ENCODE results near the gene WWTR1. TPM values are rescaled to one million over a fixed set of nuclear protein-coding genes. Genes with fewer than 3 reads are reported as not detected.

Gene WWTR1
- total and polyA plus RNA-seq, 2 of the 8 experiments (the other 6 are each of a cell fraction or from before 2014, with no cell fraction given) = 15.7 to 18.6 TPM

DNA sequence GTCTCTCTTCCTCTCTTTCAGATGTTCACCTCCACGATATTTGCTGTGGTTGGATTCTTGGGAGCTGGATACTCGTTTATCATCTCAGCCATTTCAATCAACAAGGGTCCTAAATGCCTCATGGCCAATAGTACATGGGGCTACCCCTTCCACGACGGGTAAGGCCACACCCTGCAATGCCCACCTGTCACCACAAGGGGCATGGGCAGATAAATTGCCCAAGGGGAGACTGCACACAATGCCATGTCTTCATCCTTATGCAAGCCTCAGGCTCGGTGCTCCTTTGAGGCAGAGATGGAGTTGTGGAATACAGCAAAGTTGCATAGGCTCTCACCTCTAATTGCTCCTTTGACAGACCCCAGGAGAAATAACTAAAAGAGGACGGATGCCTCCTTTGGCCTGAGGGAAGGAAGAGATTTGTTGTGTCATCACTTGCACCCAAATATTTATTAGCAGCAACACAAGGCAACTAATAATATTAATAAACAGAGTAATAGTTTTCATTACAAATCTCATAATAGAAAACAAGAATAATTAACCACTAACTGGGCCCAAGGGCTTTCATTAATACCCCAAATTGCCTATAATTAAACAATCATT is 170.1 kb downstream of the WWTR1 start:
- WGBS, 2 experiments (ENCODE audit: extremely low coverage in 1 of 2, insufficient coverage in 1 of 2, insufficient read length in 1 of 2, insufficient replicate concordance in 2 of 2, low coverage in 1 of 2, low lambda C conversion rate in 2 of 2, missing lambda C conversion rate in 1 of 2) = 69% methylated on average over 6 of the region's 6 CpGs; no CpG with 5 or more reads in 1 of the 2 experiments
- H2BK12ac ChIP-seq (ENCODE audit: low read depth, low read length) = no peak overlapping the region
- no peak overlapping the region for H4K91ac ChIP-seq (replicated peaks; ENCODE audit: insufficient read length, low read length)
- H3K23me2 ChIP-seq (ENCODE audit: low read depth, low read length) = no peaks in the 10 kb centered on the region
- H3K4ac ChIP-seq (replicated peaks; ENCODE audit: insufficient read length, low read depth, low read length) = no peak overlapping the region
- no peak overlapping the region for H2AK5ac ChIP-seq (ENCODE audit: low read depth, low read length)
- POLR2A ChIA-PET (ENCODE audit: partially characterized antibody) = no interaction called here
- H3K9ac ChIP-seq (replicated peaks in 1 of 4; ENCODE audit: extremely low read depth in 1 of 4, low read depth in 3 of 4, low read length in 3 of 4) = no peak overlapping the region
- no peaks in the 10 kb centered on the region for H3K79me1 ChIP-seq (ENCODE audit: low read depth, low read length)
- no peaks in the 10 kb centered on the region for H3K9me3 ChIP-seq (ENCODE audit: insufficient read depth in 2 of 2, low read depth in 1 of 2, low read length in 1 of 2)
- CTCF ChIA-PET (ENCODE audit: partially characterized antibody) = interaction anchor here (0.7 to 11.3 kb wide), 44 partner anchors 9 to 591 kb away, joined by 3 to 107 read pairs (median 4); partner anchors contain the start of gene TM4SF4
- no peaks in the 10 kb centered on the region for H4K20me1 ChIP-seq (replicated peaks in 1 of 2; ENCODE audit: control insufficient read depth in 1 of 2, insufficient read depth in 2 of 2, low read length in 2 of 2)
- no peak overlapping the region for H3K56ac ChIP-seq (replicated peaks; ENCODE audit: insufficient read length, low read depth, low read length)
- H3K36me3 ChIP-seq (ENCODE audit: control insufficient read depth in 2 of 4, insufficient read depth in 4 of 4, low read length in 3 of 4) = no peaks in the 10 kb centered on the region
- no peak overlapping the region for H2BK5ac ChIP-seq (ENCODE audit: low read depth, low read length)
- no peaks in the 10 kb centered on the region for H3K4me1 ChIP-seq (replicated peaks in 1 of 4; ENCODE audit: control insufficient read depth in 3 of 4, insufficient read depth in 4 of 4, low read length in 3 of 4)
- H3K23ac ChIP-seq (ENCODE audit: insufficient read length) = no peak overlapping the region
- no peaks in the 10 kb centered on the region for H3K27me3 ChIP-seq (replicated peaks in 1 of 4; ENCODE audit: control insufficient read depth in 3 of 4, extremely low read depth in 1 of 4, insufficient read depth in 3 of 4, low read length in 3 of 4)
- no peak overlapping the region for H3K4me2 ChIP-seq (ENCODE audit: insufficient read depth in 1 of 2, low read depth in 2 of 2, low read length in 2 of 2)
- H4K5ac ChIP-seq (ENCODE audit: insufficient read length, low read depth, low read length) = no peak overlapping the region
- H2BK20ac ChIP-seq (ENCODE audit: low read length) = no peak overlapping the region
- TF ChIP-seq, protein P1, sequence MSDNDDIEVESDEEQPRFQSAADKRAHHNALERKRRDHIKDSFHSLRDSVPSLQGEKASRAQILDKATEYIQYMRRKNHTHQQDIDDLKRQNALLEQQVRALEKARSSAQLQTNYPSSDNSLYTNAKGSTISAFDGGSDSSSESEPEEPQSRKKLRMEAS (IDR thresholded peaks at IDR 0.05) = peak; percentile 58
- no peak for TF ChIP-seq TEAD4 (IDR thresholded peaks at IDR 0.05; ENCODE audit: low read depth, low read length)
- peak; percentile 41 to 59 for TF ChIP-seq RAD21 (IDR thresholded peaks at IDR 0.05 in 1 of 2, conservative IDR thresholded peaks at IDR 0.05 in 1 of 2; ENCODE audit: low read depth in 2 of 2, low read length in 2 of 2)
- TF ChIP-seq TCF12 (IDR thresholded peaks at IDR 0.05; ENCODE audit: low read depth, low read length) = no peak
- 0 out of 2 replicates have a peak, but pooled peaks have one; percentile 24 for TF ChIP-seq CEBPB (IDR thresholded peaks at IDR 0.05; ENCODE audit: low read depth, low read length)
- peak; percentile 71 to 95 (median 92) for TF ChIP-seq CTCF (IDR thresholded peaks at IDR 0.05; ENCODE audit: control extremely low read depth in 1 of 3, insufficient read depth in 1 of 3, low read depth in 1 of 3, low read length in 3 of 3)
- no peak overlapping the region for H3K18ac ChIP-seq (ENCODE audit: extremely low read depth, low read length)
- FAIRE-seq (no peak), DNase-seq (ENCODE audit: low read depth in 1 of 2, low spot score in 2 of 2) (peak in 1 of 2 experiments; percentile 85)
- H3K4me3 ChIP-seq (ENCODE audit: extremely low read depth in 1 of 4, insufficient read depth in 2 of 4, low read depth in 3 of 4, low read length in 4 of 4) = no peak overlapping the region
- H4K8ac ChIP-seq (ENCODE audit: extremely low read depth, insufficient read depth, low read length) = no peak overlapping the region
- no peaks in the 10 kb centered on the region for H3K79me2 ChIP-seq (ENCODE audit: control insufficient read depth in 1 of 2, insufficient read depth in 2 of 2, low read length in 2 of 2)
- H2BK15ac ChIP-seq (ENCODE audit: low read length) = no peak overlapping the region
- H2AFZ ChIP-seq (ENCODE audit: low read length) = no peak overlapping the region
- H3K27ac ChIP-seq (ENCODE audit: low read depth, low read length) = no peak overlapping the region
- H2BK120ac ChIP-seq (replicated peaks; ENCODE audit: low read depth, low read length) = no peak overlapping the region
- H3K14ac ChIP-seq (ENCODE audit: insufficient read length) = no peak overlapping the region
